HepG2 (cell line): ENCODE results near the gene TOMM7. TPM values are rescaled to one million over a fixed set of nuclear protein-coding genes. Genes with fewer than 3 reads are reported as not detected.

Experiments used
- ATAC-seq: fragments of 200-7000 bp; cut with Tn5 transposase; 3 replicates; pipeline ENCODE4 v1.9.1; 2020; ENCODE audit warnings: mild to moderate bottlenecking, moderate library complexity
- BruUV-seq: library from RNA; stranded (reverse); fragments of 400-500 nt; replicated peaks from 2 replicates; lab custom pipeline; 2021; lab: Mats Ljungman, UMichigan
- CTCF ChIA-PET: fragments of 300-600 bp; formaldehyde crosslinking; extraction: SDS; loops from one replicate; lab custom pipeline; 2021; ENCODE audit warnings: low total read pairs, inconsistent platforms, low intra/inter-chr PET ratio; lab: Yijun Ruan, JAX
- POLR2A ChIA-PET: fragments of 350-600 bp; sonication (Branson Sonifier 250); formaldehyde crosslinking; loops from one replicate; lab custom pipeline; 2020; ENCODE audit warnings: antibody characterized with exemption, inconsistent platforms; lab: Yijun Ruan, JAX
- DNase-seq: peaks from one replicate; pipeline ENCODE4 v3.0.0-alpha.2; 2015; ENCODE audit warnings: low spot score
- FAIRE-seq: peaks from 3 replicates; lab custom pipeline; 2011; peaks lifted over from hg19 to GRCh38; lab: Jason Lieb, UNC
- H2AFZ ChIP-seq: one replicate; pipeline ENCODE4 v1.6.1; 2011; ENCODE audit warnings: low read length, inconsistent platforms
- H3K27ac ChIP-seq: fragments of 300-600 bp; 3 replicates; pipeline ENCODE4 v1.8.0; 2011; ENCODE audit warnings: mixed run types, mild to moderate bottlenecking, mixed read lengths, low read length, inconsistent platforms; ENCODE audit not compliant: insufficient read depth; ENCODE audit errors: extremely low read length
- H3K27me3 ChIP-seq, 2 experiments: fragments of 200-600 bp in 1 of 2; 2 replicates in 1 of 2; 3 replicates in 1 of 2; pipeline versions ENCODE4 v1.6.0 to v1.8.0; 2011; ENCODE audit warnings: low read length in 2 of 2, mild to moderate bottlenecking in 2 of 2, moderate library complexity in 2 of 2, inconsistent platforms in 1 of 2; ENCODE audit not compliant: insufficient read depth in 2 of 2, control insufficient read depth in 1 of 2
- H3K36me3 ChIP-seq, 2 experiments: fragments of 200-600 bp in 1 of 2; replicated peaks in 1 of 2; 2 replicates in 1 of 2; 3 replicates in 1 of 2; pipeline versions ENCODE4 v1.5.1 to v1.8.0; 2011; ENCODE audit warnings: low read length in 2 of 2, inconsistent platforms in 1 of 2; ENCODE audit not compliant: insufficient read depth in 2 of 2, control insufficient read depth in 1 of 2
- H3K4me1 ChIP-seq: 2 replicates; pipeline ENCODE4 v1.5.1; 2012; ENCODE audit warnings: low read length, inconsistent platforms; ENCODE audit not compliant: insufficient read depth
- H3K4me2 ChIP-seq: 2 replicates; pipeline ENCODE4 v1.6.0; 2011; ENCODE audit warnings: low read depth, low read length, inconsistent platforms
- H3K4me3 ChIP-seq, 3 experiments: fragments of 200-600 bp in 1 of 3; sonication (generic), shearing (Covaris generic) in 1 of 3; replicated peaks in 1 of 3; 2 replicates each; pipeline ENCODE4 v1.5.1; 2011 to 2016; ENCODE audit warnings: low read length in 3 of 3, inconsistent platforms in 2 of 3, low read depth in 2 of 3, mild to moderate bottlenecking in 2 of 3, control low read depth in 1 of 3, mixed read lengths in 1 of 3; ENCODE audit not compliant: insufficient read depth in 1 of 3
- H3K79me2 ChIP-seq: one replicate; pipeline ENCODE4 v1.6.1; 2011; ENCODE audit warnings: low read length, inconsistent platforms; ENCODE audit not compliant: insufficient read depth
- H3K9ac ChIP-seq: 2 replicates; pipeline ENCODE4 v1.6.0; 2011; ENCODE audit warnings: mild to moderate bottlenecking, low read depth, low read length, inconsistent platforms; ENCODE audit not compliant: insufficient read depth
- H3K9me3 ChIP-seq: 2 replicates; pipeline ENCODE4 v1.5.1; 2012; ENCODE audit warnings: mild to moderate bottlenecking, low read length
- H4K20me1 ChIP-seq: 2 replicates; pipeline ENCODE4 v1.6.0; 2011; ENCODE audit warnings: inconsistent platforms, mild to moderate bottlenecking, low read length, moderate library complexity; ENCODE audit not compliant: insufficient read depth
- CCDC6 ChIP-seq: sonication (generic); formaldehyde crosslinking; IDR thresholded peaks from 2 replicates; pipeline ENCODE4 v1.8.1; 2022; ENCODE audit warnings: mild to moderate bottlenecking, missing genetic modification reagents, moderate library complexity
- FOXA1 ChIP-seq, 2 experiments: fragments of 450-650 bp in 1 of 2; sonication (generic) in 1 of 2; formaldehyde crosslinking in 1 of 2; IDR thresholded peaks; 2 replicates each; pipeline versions ENCODE4 v1.4.0 to v1.6.1; 2016 to 2020; ENCODE audit warnings: missing genetic modification reagents in 1 of 2
- KLF15 ChIP-seq: sonication (generic); formaldehyde crosslinking; IDR thresholded peaks from 2 replicates; pipeline ENCODE4 v1.8.1; 2023; ENCODE audit warnings: borderline replicate concordance, mild to moderate bottlenecking, inconsistent platforms, missing genetic modification reagents, mixed read lengths
- MAFG ChIP-seq: sonication (generic); formaldehyde crosslinking; IDR thresholded peaks from 2 replicates; pipeline ENCODE4 v1.5.1; 2020; ENCODE audit warnings: mild to moderate bottlenecking, missing genetic modification reagents
- PPARG ChIP-seq: conservative IDR thresholded peaks from 2 replicates; pipeline ENCODE4 v1.6.1; 2016; ENCODE audit warnings: missing biosample characterization, missing genetic modification reagents
- ZMYM4 ChIP-seq: sonication (generic); formaldehyde crosslinking; IDR thresholded peaks from 2 replicates; pipeline ENCODE4 v1.8.1; 2023; ENCODE audit warnings: mild to moderate bottlenecking, missing genetic modification reagents
- ZNF256 ChIP-seq: sonication (generic); formaldehyde crosslinking; conservative IDR thresholded peaks from 2 replicates; pipeline ENCODE4 v1.4.0; 2020; ENCODE audit warnings: missing genetic modification reagents
- ZNF430 ChIP-seq: sonication (generic); formaldehyde crosslinking; IDR thresholded peaks from 2 replicates; pipeline ENCODE4 v1.9.0; 2021; ENCODE audit warnings: mild to moderate bottlenecking, missing genetic modification reagents
- ZNF496 ChIP-seq: sonication (generic); formaldehyde crosslinking; IDR thresholded peaks from 2 replicates; pipeline ENCODE4 v1.8.1; 2023; ENCODE audit warnings: mild to moderate bottlenecking, moderate library complexity, missing genetic modification reagents; ENCODE audit not compliant: insufficient replicate concordance
- ZNF737 ChIP-seq: sonication (generic); formaldehyde crosslinking; IDR thresholded peaks from 2 replicates; pipeline ENCODE4 v1.5.0; 2020; ENCODE audit warnings: missing genetic modification reagents, mild to moderate bottlenecking, borderline replicate concordance
- ZNF883 ChIP-seq: sonication (generic); formaldehyde crosslinking; IDR thresholded peaks from 2 replicates; pipeline ENCODE4 v1.5.1; 2020; ENCODE audit warnings: mild to moderate bottlenecking, missing genetic modification reagents; ENCODE audit errors: not compliant biosample characterization
- WGBS: methylation state at CpG from one replicate; pipeline ENCODE4 v1.1.6; 2017; ENCODE audit warnings: low lambda C conversion rate; 5-methylcytosine and 5-hydroxymethylcytosine counted together
- in situ Hi-C: cut with HindIII; loops from 2 replicates; pipeline ENCODE4 v1.10.0; 2017; ENCODE audit warnings: low pct_unique_long_range_greater_than_20kb; ENCODE audit not compliant: extremely low pct_ligation_motif_present
- intact Hi-C: fragments of 100-400 bp; cut with micrococcal nuclease; formaldehyde crosslinking; loops from one replicate; pipeline ENCODE4 v1.10.0; 2022; ENCODE audit not compliant: unreplicated experiment
- polyA plus RNA-seq, 8 experiments: library from polyadenylated mRNA; depleted of rRNA in 3 of 8; stranded (reverse) in 7 of 8; unstranded in 1 of 8; fragments of >200 nt; fragmentation: Illumina TruSeq in 4 of 8; extraction: Trizol in 4 of 8; gene quantifications; 2 replicates each; pipeline versions ENCODE4 v1.2.1 to v1.2.3, GENCODE V29; 2011 to 2016; ENCODE audit warnings: low read depth in 4 of 8, missing spikeins in 1 of 8, mixed read lengths in 1 of 8; ENCODE audit not compliant: insufficient read depth in 1 of 8
- total RNA-seq, 5 experiments: library from RNA; depleted of rRNA; stranded (reverse); fragments of >200 nt; fragmentation: Illumina TruSeq; extraction: Trizol; gene quantifications; 2 replicates each; pipeline ENCODE4 v1.2.3, GENCODE V29; 2016; ENCODE audit warnings: low read depth in 1 of 5
- TF ChIP-seq, protein P1 (sequence below): sonication (generic); formaldehyde crosslinking; IDR thresholded peaks from 2 replicates; pipeline ENCODE4 v1.4.0; 2020; ENCODE audit warnings: missing genetic modification reagents, borderline replicate concordance
- TF ChIP-seq, protein P2 (sequence below): sonication (generic); formaldehyde crosslinking; IDR thresholded peaks from 2 replicates; pipeline ENCODE4 v1.8.0; 2022; ENCODE audit warnings: mild to moderate bottlenecking, missing genetic modification reagents
- TF ChIP-seq, protein P3 (sequence below): sonication (generic); formaldehyde crosslinking; IDR thresholded peaks from 2 replicates; pipeline ENCODE4 v1.8.0; 2022; ENCODE audit warnings: mild to moderate bottlenecking, missing genetic modification reagents; ENCODE audit not compliant: insufficient replicate concordance
- TF ChIP-seq, protein P4 (sequence below): sonication (generic); formaldehyde crosslinking; IDR thresholded peaks from 2 replicates; pipeline ENCODE4 v1.4.0; 2020; ENCODE audit warnings: missing genetic modification reagents, borderline replicate concordance

TOMM7 gene
- total and polyA plus RNA-seq, 2 of the 13 experiments (the other 11 are each of a cell fraction or from before 2014, with no cell fraction given) = 251 to 369 TPM

DNA sequence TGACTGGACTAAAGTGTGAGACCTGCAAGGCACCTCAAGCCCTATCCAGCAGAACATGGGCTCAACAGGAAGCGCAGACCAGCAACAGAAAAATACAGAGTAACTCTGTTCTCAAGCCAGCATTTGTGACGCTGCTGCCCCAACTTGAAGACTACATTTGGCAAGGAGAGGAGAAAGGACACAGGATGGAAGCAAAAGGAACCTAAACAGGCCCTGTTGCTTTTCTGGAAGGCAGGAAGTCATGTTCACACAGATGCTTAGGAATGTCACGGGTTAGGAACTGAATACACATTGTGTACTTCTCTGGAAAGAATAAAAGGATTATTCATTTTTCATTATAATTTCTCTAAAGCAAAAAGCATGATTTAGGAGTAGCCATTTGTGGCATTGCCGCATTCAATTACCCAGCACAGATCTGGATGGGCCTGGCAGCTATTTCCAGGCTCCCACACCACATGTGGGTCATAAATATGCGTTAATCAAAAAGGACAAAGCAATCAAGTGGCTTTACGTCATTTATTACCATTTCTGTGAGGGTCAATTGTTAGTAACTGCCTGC is 19.8 kb upstream of the TOMM7 start:
- H3K9me3 ChIP-seq = no peaks in the 10 kb centered on the region
- H2AFZ ChIP-seq = no peak overlapping the region
- no peak for TF ChIP-seq MAFG
- TF ChIP-seq CCDC6 (CRISPR knock-in tag) = no peak
- no peak for TF ChIP-seq ZNF883 (CRISPR knock-in tag)
- TF ChIP-seq ZNF430 (CRISPR knock-in tag) = no peak
- TF ChIP-seq, protein P1, sequence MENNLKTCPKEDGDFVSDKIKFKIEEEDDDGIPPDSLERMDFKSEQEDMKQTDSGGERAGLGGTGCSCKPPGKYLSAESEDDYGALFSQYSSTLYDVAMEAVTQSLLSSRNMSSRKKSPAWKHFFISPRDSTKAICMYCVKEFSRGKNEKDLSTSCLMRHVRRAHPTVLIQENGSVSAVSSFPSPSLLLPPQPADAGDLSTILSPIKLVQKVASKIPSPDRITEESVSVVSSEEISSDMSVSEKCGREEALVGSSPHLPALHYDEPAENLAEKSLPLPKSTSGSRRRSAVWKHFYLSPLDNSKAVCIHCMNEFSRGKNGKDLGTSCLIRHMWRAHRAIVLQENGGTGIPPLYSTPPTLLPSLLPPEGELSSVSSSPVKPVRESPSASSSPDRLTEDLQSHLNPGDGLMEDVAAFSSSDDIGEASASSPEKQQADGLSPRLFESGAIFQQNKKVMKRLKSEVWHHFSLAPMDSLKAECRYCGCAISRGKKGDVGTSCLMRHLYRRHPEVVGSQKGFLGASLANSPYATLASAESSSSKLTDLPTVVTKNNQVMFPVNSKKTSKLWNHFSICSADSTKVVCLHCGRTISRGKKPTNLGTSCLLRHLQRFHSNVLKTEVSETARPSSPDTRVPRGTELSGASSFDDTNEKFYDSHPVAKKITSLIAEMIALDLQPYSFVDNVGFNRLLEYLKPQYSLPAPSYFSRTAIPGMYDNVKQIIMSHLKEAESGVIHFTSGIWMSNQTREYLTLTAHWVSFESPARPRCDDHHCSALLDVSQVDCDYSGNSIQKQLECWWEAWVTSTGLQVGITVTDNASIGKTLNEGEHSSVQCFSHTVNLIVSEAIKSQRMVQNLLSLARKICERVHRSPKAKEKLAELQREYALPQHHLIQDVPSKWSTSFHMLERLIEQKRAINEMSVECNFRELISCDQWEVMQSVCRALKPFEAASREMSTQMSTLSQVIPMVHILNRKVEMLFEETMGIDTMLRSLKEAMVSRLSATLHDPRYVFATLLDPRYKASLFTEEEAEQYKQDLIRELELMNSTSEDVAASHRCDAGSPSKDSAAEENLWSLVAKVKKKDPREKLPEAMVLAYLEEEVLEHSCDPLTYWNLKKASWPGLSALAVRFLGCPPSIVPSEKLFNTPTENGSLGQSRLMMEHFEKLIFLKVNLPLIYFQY (CRISPR knock-in tag) = no peak
- no peak for TF ChIP-seq PPARG (CRISPR knock-in tag)
- TF ChIP-seq, protein P2, sequence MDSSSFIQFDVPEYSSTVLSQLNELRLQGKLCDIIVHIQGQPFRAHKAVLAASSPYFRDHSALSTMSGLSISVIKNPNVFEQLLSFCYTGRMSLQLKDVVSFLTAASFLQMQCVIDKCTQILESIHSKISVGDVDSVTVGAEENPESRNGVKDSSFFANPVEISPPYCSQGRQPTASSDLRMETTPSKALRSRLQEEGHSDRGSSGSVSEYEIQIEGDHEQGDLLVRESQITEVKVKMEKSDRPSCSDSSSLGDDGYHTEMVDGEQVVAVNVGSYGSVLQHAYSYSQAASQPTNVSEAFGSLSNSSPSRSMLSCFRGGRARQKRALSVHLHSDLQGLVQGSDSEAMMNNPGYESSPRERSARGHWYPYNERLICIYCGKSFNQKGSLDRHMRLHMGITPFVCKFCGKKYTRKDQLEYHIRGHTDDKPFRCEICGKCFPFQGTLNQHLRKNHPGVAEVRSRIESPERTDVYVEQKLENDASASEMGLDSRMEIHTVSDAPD (CRISPR knock-in tag) = no peak
- no peak for TF ChIP-seq ZNF496 (CRISPR knock-in tag)
- TF ChIP-seq FOXA1 (IDR thresholded peaks at IDR 0.05) = no peak
- TF ChIP-seq FOXA1 (CRISPR knock-in tag; IDR thresholded peaks at IDR 0.05) = no peak
- no peak for TF ChIP-seq ZMYM4 (CRISPR knock-in tag)
- TF ChIP-seq, protein P3, sequence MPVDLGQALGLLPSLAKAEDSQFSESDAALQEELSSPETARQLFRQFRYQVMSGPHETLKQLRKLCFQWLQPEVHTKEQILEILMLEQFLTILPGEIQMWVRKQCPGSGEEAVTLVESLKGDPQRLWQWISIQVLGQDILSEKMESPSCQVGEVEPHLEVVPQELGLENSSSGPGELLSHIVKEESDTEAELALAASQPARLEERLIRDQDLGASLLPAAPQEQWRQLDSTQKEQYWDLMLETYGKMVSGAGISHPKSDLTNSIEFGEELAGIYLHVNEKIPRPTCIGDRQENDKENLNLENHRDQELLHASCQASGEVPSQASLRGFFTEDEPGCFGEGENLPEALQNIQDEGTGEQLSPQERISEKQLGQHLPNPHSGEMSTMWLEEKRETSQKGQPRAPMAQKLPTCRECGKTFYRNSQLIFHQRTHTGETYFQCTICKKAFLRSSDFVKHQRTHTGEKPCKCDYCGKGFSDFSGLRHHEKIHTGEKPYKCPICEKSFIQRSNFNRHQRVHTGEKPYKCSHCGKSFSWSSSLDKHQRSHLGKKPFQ (CRISPR knock-in tag) = no peak
- TF ChIP-seq KLF15 (CRISPR knock-in tag) = no peak
- TF ChIP-seq, protein P4, sequence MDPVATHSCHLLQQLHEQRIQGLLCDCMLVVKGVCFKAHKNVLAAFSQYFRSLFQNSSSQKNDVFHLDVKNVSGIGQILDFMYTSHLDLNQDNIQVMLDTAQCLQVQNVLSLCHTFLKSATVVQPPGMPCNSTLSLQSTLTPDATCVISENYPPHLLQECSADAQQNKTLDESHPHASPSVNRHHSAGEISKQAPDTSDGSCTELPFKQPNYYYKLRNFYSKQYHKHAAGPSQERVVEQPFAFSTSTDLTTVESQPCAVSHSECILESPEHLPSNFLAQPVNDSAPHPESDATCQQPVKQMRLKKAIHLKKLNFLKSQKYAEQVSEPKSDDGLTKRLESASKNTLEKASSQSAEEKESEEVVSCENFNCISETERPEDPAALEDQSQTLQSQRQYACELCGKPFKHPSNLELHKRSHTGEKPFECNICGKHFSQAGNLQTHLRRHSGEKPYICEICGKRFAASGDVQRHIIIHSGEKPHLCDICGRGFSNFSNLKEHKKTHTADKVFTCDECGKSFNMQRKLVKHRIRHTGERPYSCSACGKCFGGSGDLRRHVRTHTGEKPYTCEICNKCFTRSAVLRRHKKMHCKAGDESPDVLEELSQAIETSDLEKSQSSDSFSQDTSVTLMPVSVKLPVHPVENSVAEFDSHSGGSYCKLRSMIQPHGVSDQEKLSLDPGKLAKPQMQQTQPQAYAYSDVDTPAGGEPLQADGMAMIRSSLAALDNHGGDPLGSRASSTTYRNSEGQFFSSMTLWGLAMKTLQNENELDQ (CRISPR knock-in tag) = no peak
- TF ChIP-seq ZNF256 (CRISPR knock-in tag) = no peak
- no peak for TF ChIP-seq ZNF737 (CRISPR knock-in tag)
- ChIA-PET POLR2A (no interaction called here), CTCF (no interaction called here)
- H3K4me3 ChIP-seq = no peak overlapping the region
- H4K20me1 ChIP-seq = no peaks in the 10 kb centered on the region
- H3K9ac ChIP-seq = no peak overlapping the region
- no peaks in the 10 kb centered on the region for H3K4me1 ChIP-seq
- H3K79me2 ChIP-seq = no peaks in the 10 kb centered on the region
- no peak for ATAC-seq
- no peak for DNase-seq
- no peaks in the 10 kb centered on the region for H3K36me3 ChIP-seq
- WGBS = 59% methylated on average over 6 of the region's 6 CpGs
- H3K4me2 ChIP-seq = no peak overlapping the region
- BruUV-seq = no TSS peak
- H3K27ac ChIP-seq = no peak overlapping the region
- peaks cover 1 to 13% of the 10 kb centered on the region in 2 experiments; a peak in 4 of 5 replicates for H3K27me3 ChIP-seq
- intact Hi-C loops = no loop called here
- in situ Hi-C loops = no loop called here
- FAIRE-seq = no peak
